HG03520 (cell line): ENCODE data around the gene RUNX1.
"Not testable (repeated sequence)": the region's sequence is repeated elsewhere in the genome, so short reads cannot be mapped to it uniquely, and the experiment has no call there.

Source experiments
- ATAC-seq: cut with Tn5 transposase; IDR thresholded peaks from one replicate; pipeline ENCODE4 v1.9.1; 2021; ENCODE audit warnings: mild to moderate bottlenecking, moderate library complexity; ENCODE audit not compliant: unreplicated experiment

The RUNX1 gene

DNA sequence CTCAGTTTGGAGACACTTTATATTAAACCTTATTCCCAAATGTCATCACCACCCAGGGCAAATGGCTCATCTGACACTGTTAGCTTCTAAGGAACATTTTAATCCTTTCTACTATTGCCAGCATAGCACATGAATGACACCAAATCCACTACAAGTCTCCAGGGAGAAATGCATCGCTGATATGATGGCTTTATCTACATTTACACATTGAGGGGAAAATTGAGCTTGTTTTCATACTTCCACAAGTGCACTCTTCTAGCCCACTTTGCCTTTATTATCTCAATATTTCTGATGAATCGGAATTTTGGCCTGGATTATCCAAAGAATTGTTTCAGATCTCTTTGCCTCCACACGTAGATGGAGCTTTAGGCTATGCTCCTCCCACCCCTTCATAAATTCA is 75.4 kb downstream of the RUNX1 start:
- no peak for ATAC-seq

DNA sequence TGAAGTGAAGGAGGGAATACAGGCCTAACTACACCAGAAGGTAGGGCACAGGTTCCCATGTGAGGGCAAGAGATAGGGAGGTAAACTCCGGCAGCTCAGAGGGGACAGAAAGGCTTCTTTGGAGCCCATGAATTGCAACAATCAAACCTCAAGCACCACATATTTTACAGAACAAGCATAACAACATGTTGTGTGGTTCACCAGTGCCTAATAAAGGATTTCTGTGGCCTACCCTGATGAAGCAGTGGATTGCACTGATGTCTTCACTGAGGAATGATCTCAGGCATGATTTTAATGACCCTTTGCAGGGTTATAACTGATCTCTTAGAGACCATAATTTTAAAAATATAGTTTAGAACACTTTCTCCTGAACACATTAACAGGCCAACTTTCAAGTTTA is 77.4 kb downstream of the RUNX1 start:
- ATAC-seq, result no peak

- no peak for ATAC-seq
These were observed 78.5 kb downstream of the RUNX1 start for GRCh38 chr21:34970566-34970965.

DNA sequence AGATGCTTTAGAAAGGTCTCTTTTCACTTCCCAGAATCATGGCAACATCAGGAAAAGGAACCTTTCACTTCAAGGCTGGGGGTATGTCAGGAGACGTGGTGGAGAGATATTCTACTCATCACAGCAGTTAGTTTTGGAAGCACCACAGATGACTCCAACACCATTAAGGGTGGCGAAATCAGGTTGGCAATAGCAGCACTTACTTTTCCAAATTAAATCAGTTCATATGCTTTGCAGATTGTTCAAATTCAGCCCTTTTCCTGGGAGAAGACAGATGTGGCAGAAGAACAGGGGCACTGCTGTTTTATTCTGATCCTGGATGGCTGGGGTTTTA is 79.0 kb downstream of the RUNX1 start:
- ATAC-seq, result no peak

GRCh38 chr21:34969423-34970166 is 79.5 kb downstream of the RUNX1 start:
- no peak for ATAC-seq

- no peak for ATAC-seq
These were observed 80.4 kb downstream of the RUNX1 start for GRCh38 chr21:34968414-34969333.

DNA sequence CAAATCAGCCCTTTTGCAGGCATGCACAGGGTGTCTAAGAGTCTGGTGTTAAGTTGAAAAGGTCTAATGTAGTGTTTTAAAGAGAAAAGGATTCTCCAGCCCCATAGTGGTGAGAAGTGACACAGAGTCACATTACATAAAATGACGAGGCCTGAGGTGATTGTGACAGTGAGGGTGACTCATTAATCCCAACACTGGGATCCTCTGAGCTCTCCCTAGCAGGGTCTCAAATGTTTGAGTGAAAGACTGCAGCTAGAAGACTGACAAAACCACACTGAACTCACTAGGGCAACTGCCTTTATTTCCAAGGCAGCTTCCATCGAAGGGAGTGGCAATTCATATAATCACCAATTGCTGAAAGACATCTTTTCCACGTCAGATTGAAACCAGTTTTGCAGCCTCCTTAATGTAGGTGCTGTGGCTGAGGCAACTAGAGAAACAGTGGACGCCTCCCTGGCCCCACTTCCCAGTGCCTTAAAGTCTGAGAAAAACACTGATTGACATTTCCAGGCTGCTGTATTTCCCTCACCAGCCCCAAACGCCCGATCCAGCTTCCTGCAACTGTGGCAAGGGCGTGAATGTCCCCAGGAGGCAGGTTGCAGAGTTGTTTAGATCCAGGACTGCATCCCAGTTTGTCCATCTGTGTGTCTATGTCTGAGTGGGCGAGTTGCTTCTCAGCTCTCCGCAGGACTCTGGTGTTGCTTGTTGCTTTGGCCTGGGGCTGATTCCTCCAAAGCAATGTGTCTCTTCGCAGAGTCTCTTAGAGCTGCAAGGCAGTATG is 81.4 kb downstream of the RUNX1 start:
- ATAC-seq, result no peak

GRCh38 chr21:34966881-34967280 is 82.2 kb downstream of the RUNX1 start:
- not testable (repeated sequence) for ATAC-seq

GRCh38 chr21:34965200-34966174 is 83.6 kb downstream of the RUNX1 start:
- no peak for ATAC-seq

DNA sequence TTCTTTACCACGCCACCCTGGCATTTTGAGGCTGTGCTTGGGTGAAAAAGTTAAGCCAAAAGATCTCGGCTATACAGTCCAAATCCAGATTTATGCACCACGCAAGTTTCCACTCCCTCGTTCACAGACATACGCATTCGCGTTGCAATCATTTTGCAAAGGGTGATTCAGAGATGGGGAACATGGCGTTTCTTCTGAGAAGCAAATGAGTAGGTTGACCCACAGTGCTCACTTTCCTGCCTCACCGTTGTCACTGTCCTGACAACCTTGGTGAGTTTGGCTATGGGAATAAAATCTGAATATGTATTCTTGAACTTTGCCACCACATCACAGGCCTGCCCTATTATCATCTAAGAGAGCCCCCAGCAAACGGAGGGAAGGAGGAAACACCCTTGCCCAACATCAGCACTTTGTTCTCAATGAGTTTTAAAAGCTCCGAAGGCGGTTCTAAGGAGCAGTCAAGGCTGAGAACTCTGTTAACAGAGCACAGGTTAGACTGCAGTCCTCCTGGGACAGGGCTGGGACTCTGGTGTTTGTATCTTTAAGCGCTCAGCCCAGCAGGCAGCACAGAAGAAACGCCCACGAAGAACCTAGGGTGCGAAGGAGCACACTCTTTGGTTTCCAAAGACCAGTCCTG is 86.4 kb downstream of the RUNX1 start:
- ATAC-seq, result no peak

- ATAC-seq, result no peak
These were observed 87.0 kb downstream of the RUNX1 start for GRCh38 chr21:34962136-34962535.

GRCh38 chr21:34960687-34961086 is 88.4 kb downstream of the RUNX1 start:
- ATAC-seq, result no peak

DNA sequence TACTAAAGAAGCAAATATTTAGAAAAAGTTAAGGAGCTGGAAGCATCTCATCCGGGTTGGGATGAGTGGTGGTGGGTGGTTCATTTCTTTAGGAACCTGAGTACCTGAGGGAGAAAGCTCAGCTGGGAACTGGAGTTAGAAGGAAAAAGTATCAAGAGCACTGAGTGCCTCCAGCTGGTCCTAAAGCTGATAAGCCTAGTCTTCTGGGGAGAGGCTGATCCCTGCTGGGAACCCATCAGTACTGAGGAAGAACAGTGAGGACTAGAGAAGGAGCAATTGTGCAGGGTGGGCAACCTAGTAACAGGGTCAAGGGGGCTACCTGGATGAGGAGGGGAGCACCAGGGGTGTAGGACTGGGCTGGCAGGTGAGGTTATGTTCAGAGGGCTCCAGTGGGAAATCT is 89.5 kb downstream of the RUNX1 start:
- ATAC-seq, result no peak

- no peak for ATAC-seq
These were observed 91.1 kb downstream of the RUNX1 start for GRCh38 chr21:34958040-34958439.

GRCh38 chr21:34956416-34957316 is 92.4 kb downstream of the RUNX1 start:
- ATAC-seq, result no peak

DNA sequence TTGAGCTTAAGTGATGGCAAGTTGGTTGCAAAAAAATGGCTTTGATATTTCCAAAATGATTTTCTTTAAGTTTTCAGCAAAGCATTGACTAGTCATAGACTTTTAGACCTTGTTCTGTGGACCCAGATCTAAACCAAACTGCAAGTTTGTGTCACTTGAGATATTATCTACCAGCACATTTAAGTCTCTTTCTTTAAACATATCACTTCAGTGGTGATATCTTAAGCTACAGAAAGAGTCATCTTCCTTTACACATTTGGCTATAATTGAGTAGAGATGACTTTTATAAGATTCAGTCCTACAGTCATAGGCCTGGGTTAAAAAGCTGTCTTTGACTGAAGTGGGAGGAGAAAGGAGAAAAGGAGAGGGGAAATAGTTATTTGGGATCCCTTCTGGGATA is 95.2 kb downstream of the RUNX1 start:
- no peak for ATAC-seq

DNA sequence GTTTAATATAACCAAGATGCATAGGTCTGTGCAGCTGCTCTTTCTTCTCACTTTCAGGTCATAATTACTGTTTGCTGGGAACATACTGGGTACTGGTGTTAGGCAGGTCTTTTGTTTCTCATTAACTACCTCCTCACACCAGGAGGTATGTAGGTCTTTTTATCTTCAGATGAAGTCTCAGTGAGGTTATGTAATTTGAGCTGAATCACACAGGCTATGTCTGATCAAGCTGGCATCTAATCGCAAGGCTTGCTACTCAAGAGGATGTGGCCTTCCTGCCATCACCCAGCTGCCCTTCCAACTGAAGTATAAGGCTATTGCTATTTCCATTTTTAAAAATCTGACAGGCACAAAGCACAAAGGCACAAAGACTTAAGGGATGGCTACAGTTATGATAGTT is 96.4 kb downstream of the RUNX1 start:
- ATAC-seq, result no peak

DNA sequence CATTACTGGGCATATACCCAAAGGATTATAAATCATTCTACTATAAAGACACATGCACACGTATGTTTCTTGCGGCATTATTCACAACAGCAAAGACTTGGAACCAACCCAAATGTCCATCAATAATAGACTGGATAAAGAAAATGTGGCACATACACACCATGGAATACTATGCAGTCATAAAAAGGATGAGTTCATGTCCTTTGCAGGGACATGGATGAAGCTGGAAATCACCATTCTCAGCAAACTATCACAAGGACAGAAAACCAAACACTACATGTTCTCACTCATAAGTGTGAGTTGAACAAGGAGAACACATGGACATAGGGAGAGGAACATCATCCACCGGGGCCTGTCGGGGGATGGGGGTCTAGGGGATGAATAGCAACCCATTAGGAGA is 97.2 kb downstream of the RUNX1 start:
- ATAC-seq, result not testable (repeated sequence)

DNA sequence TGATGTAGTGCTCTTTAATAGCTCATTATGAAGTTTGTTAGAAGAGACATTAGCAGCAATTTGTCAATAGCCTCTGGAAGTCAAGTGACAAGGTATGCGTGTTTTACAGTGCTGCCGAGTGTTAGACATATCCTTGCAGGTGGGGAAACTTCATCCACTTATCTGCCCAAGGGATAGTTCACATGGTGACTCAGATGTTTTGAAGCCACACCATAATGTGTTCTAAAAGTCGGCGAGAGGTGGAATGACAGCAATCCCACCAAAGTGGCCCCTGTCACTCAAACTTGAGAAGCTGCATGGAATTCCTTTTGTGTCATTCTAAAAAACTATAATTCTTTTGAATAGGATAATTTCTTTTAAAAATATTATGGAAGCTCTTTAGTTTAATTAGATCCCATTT is 98.1 kb downstream of the RUNX1 start:
- ATAC-seq, result no peak
